GM12801 (cell line): ENCODE measurements around the gene KLF16.

Source experiments
- TF ChIP-seq, protein P1 (sequence below): IDR thresholded peaks from one replicate; pipeline ENCODE4 v1.5.1; 2011; ENCODE audit warnings: control low read depth; ENCODE audit not compliant: insufficient read length; ENCODE audit errors: extremely low read depth

KLF16 gene

DNA sequence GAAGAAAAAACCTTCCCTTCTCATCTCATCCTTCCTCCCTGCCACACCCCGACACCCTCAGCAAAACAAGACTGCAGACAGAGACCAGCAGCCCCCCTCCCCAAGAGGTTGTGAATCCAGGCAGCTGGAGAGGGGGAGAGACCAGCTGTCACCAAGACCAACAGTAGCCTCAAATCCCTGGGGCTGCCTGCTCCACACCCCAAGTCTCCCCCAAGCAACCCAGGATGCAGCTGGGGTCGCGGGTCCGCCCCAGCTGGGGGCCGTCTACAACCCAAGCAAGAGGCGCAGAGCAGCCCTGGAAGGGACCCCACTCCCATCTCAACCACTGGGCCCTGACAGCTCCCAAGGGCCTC is 7.1 kb downstream of the KLF16 start:
- TF ChIP-seq, protein P1, sequence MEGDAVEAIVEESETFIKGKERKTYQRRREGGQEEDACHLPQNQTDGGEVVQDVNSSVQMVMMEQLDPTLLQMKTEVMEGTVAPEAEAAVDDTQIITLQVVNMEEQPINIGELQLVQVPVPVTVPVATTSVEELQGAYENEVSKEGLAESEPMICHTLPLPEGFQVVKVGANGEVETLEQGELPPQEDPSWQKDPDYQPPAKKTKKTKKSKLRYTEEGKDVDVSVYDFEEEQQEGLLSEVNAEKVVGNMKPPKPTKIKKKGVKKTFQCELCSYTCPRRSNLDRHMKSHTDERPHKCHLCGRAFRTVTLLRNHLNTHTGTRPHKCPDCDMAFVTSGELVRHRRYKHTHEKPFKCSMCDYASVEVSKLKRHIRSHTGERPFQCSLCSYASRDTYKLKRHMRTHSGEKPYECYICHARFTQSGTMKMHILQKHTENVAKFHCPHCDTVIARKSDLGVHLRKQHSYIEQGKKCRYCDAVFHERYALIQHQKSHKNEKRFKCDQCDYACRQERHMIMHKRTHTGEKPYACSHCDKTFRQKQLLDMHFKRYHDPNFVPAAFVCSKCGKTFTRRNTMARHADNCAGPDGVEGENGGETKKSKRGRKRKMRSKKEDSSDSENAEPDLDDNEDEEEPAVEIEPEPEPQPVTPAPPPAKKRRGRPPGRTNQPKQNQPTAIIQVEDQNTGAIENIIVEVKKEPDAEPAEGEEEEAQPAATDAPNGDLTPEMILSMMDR, result no peak

DNA sequence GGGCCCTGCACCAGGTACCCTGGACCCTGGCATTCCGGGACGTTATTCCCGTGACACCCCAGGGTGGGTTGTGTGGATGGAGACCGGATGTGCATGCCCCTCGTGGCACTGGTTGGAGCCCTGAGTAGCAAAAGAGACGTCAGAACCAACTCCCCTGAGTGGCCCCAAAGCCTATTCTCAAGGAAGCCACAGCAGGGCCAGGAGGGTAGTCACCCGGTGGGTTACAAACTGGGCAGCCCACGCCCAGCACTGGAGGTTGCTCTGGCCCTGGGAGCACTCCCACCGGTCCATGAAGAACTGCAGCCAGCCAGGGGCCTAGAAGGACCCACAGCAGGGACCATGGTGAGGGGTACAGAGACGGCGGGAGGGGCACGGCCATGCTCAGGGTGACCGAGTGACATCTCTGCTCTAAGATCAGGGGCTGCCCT is 7.5 kb downstream of the KLF16 start:
- TF ChIP-seq, protein P1, result no peak

DNA sequence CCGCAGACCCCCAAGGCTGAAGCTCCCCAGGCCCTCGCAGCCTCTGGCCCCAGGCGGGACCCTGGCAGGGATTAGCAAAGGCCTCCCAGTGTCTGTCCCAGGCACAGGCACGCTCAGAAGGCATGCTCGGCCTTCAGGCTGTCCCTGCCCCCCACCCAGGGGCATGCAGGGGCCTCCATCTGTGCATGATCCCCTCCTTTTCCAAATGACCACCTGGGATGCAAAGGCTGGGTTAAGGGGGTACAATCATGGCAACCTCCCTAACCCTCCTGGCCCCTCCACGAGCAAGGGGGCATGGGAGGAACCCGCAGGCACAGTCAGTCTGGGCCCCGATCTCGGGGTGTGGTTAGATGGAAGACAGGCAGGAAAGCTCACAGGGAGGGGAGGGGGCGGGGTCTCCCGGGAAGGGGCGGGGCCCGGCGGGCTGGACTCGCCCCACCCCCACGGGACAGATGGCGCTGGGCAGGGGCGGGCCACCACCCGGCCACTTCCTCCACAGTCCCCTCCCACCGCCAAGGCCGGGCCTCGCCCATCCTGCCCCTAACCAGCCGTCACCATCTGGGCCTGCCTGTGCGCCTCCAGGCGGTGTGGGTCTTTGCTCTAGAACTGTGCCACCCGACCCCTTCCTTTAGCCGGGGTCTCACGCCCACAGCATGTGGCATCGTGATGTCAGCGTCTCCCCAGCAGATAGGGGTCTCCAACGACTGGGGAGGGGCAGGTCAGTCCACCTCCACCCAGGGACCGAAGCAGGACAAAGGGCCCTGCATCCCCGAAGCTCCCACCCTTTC is 8.1 kb downstream of the KLF16 start:
- TF ChIP-seq, protein P1, result no peak

DNA sequence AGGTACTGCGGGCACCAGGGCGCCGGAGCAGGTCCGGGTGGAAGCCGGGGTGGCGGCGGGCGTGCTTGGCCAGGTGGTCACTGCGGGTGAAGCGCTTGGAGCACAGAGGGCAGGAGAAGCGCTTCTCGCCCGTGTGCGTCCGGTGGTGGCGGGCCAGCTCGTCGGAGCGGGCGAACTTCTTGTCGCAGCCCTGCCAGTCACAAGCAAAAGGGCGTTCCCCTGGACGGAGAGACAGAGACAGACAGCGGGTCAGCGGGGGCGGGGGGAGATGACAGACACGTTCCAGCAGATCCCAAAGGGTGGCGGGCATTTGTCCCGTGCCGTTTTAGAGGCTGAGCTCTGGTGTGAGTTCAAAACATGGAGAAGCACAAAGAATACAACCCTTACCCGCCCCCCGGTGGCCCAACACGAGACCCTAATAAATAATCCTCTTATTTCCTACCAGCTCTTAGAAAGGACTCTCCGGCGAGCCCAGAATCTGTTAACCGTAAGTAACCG is 8.8 kb downstream of the KLF16 start:
- TF ChIP-seq, protein P1, result no peak

DNA sequence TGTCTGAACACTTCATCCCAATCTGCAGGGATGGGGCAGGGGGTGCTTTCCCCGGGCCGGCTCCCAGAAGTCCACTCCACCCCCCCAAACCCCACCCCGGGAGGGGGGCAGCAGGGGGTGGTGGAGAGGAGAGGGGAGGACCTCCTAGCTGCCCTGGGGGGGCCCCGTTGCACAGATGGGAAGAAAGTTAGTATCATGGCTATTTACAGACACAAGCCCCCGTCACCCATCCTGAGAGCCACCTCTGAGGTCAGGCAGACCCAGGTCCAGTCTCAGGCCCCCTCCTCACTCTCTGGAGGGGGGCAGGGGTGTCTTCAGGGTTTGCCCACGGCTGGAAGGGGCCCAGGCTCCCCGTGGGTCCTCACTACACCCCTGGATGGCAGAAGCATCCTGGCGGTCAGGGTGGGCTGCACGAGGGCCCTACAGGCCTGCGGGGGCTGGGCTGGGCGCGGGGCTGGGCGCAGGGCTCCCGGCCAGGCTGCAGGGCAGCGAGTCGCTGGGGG is 9.3 kb downstream of the KLF16 start:
- TF ChIP-seq, protein P1, result no peak

DNA sequence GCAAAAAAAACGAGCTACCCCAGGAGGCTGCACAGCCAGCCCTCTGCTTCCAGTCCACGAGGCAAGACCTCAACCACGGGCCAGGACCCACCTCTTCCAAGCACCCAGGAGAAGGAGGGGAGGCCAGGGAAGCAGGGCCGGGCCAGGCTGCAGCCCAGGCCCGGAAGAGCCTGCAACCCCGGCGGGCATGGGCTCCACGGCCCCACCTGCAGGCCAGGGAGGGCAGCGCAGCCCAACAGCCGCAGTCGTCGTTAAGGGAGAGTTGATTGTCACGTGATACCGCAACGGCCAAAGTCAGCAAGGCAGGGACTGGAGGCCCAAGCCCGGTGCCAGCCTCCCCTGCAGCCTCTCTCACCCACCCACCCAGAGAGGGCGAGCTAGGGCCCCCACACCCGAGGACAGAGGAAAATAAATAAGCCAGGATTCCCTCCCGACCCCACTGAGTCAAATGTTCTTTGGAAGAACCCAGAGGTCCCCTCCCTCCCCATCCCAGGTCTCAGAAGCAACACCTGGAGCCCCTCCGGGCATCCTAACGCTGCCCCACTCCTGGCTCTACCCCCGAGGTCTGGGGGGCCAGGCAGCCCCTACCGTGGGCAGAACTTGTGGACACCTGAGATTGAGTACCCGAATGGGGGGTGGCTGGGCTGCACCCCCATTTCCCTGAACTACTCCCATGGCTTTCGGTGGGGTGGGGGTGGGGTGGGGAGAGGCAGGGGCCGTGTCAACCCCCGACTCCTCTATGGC is 9.9 kb downstream of the KLF16 start:
- TF ChIP-seq, protein P1, result no peak

DNA sequence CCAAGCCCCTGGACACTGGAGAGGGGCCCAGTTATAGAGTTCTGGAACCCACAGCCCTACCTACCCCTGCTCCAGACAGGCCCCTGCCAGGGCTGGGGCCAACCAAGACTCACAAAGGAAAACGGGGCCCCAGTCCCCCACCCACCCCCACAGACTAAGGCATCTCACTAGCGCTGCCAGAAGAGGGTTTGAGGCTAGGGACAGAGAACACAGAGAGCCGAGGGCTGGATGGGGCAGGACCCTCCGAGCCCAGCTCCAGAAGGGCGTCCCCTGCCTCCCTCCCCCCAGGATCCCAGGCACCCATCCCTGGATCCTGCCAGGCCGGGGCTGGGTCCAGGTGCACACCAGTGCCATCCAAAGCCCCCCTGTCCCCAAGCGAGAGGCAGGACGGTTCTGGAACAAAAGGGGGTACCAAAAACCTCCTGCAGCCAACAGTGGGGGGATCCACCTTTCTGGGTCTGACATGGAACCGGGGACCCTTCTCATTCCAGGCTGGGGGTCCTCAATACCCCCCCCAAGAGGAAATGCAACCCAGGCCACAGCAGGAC is 10.7 kb downstream of the KLF16 start:
- TF ChIP-seq, protein P1, result no peak
